AG10803 (cell line): ENCODE data around the gene CPT1C.
"Not testable (repeated sequence)": the region's sequence is repeated elsewhere in the genome, so short reads cannot be mapped to it uniquely, and the experiment has no call there.

Source experiments
- DNase-seq: peaks from one replicate; pipeline ENCODE4 v3.0.0; 2010; ENCODE audit warnings: low read depth
- H3K4me3 ChIP-seq: 2 replicates; pipeline ENCODE4 v1.5.1; 2011; ENCODE audit warnings: mild to moderate bottlenecking, low read length, control low read depth
- TF ChIP-seq, protein P1 (sequence below): conservative IDR thresholded peaks from 2 replicates; pipeline ENCODE4 v1.5.1; 2011; ENCODE audit warnings: mild to moderate bottlenecking, low read length, control low read depth, inconsistent platforms

Gene CPT1C

GRCh38 chr19:49712397-49712859 is 21.5 kb downstream of the CPT1C start:
- H3K4me3 ChIP-seq, result peak overlapping the region; percentile 47
- peak; percentile 79 for DNase-seq

GRCh38 chr19:49713236-49713845 is 22.4 kb downstream of the CPT1C start:
- no peak for DNase-seq
- TF ChIP-seq, protein P1, sequence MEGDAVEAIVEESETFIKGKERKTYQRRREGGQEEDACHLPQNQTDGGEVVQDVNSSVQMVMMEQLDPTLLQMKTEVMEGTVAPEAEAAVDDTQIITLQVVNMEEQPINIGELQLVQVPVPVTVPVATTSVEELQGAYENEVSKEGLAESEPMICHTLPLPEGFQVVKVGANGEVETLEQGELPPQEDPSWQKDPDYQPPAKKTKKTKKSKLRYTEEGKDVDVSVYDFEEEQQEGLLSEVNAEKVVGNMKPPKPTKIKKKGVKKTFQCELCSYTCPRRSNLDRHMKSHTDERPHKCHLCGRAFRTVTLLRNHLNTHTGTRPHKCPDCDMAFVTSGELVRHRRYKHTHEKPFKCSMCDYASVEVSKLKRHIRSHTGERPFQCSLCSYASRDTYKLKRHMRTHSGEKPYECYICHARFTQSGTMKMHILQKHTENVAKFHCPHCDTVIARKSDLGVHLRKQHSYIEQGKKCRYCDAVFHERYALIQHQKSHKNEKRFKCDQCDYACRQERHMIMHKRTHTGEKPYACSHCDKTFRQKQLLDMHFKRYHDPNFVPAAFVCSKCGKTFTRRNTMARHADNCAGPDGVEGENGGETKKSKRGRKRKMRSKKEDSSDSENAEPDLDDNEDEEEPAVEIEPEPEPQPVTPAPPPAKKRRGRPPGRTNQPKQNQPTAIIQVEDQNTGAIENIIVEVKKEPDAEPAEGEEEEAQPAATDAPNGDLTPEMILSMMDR, result no peak
- H3K4me3 ChIP-seq, result no peak overlapping the region

More at GRCh38 chr19:49712397-49712859, 21.5 kb downstream of the CPT1C start:
- TF ChIP-seq, protein P1, result no peak

GRCh38 chr19:49716154-49716553 is 25.2 kb downstream of the CPT1C start:
- TF ChIP-seq, protein P1, result no peak
- no peak for DNase-seq
- H3K4me3 ChIP-seq, result no peak overlapping the region

GRCh38 chr19:49718511-49718910 is 27.6 kb downstream of the CPT1C start:
- peak; percentile 28 for DNase-seq
- TF ChIP-seq, protein P1, result no peak
- H3K4me3 ChIP-seq, result no peak overlapping the region

- DNase-seq, result no peak
- TF ChIP-seq, protein P1, result no peak
- no peak overlapping the region for H3K4me3 ChIP-seq
Measured at GRCh38 chr19:49718991-49719390, 28.1 kb downstream of the CPT1C start.

- H3K4me3 ChIP-seq, DNase-seq: not testable (repeated sequence)
Measured at GRCh38 chr19:49719420-49719819, 28.5 kb downstream of the CPT1C start.

- TF ChIP-seq, protein P1, result no peak
- no peak overlapping the region for H3K4me3 ChIP-seq
- peak; percentile 35 for DNase-seq
Measured at GRCh38 chr19:49727217-49728030, 36.5 kb downstream of the CPT1C start.
